Hepatic stellate cell (primary cell): ENCODE data around the gene KLF6.
"Not testable (repeated sequence)": the region's sequence is repeated elsewhere in the genome, so short reads cannot be mapped to it uniquely, and the experiment has no call there.

ENCODE experiments used
- DNase-seq: peaks from one replicate; pipeline ENCODE4 v3.0.0; 2011; ENCODE audit warnings: low spot score

KLF6 gene

GRCh38 chr10:3757250-3757637 is 27.8 kb downstream of the KLF6 start:
- no peak for DNase-seq

GRCh38 chr10:3756360-3756740 is 28.7 kb downstream of the KLF6 start:
- no peak for DNase-seq

DNA sequence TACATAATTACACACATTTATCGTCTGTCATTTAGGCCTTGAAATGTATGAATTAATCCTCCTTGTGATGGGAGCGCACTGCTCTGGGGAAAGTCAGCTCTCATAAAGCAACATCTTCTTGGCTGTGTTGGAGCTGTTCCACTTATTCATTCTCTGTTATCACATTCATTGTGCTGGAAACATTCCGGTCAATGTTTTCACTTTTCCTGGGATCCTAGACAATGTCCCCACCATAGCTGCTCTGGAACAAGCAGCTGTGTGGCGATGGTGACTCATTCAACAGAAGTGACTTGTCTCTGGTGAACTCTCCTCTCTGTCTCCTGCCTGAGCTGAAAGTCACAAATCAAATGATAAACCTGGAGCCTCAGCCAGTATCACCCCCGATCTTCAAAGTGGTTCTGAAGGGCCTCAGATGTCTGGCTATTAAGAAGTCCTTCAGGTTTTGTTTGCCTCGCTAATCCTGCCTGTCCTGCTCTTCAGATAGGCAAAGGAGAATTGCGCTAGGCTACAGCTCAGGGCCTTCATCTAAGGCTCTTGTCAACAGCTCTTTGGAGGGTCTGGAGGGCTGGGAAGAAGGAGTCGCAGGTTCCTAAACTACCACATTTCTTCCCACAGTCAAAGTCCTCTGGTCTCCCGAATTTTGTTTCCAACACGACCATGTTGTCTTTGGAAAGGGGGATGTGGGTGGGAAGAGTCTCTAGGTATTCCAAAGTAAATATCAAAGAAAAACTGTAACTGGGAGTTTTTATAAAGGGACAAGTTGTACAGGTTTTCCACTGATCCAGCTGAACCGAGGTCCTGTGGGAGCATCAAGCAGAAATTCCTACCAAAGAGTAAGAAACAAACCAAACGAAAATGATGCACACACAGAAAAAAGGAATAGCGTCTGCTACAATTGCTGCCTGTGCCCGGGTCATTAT is 29.3 kb downstream of the KLF6 start:
- DNase-seq, result peak; percentile 76

DNA sequence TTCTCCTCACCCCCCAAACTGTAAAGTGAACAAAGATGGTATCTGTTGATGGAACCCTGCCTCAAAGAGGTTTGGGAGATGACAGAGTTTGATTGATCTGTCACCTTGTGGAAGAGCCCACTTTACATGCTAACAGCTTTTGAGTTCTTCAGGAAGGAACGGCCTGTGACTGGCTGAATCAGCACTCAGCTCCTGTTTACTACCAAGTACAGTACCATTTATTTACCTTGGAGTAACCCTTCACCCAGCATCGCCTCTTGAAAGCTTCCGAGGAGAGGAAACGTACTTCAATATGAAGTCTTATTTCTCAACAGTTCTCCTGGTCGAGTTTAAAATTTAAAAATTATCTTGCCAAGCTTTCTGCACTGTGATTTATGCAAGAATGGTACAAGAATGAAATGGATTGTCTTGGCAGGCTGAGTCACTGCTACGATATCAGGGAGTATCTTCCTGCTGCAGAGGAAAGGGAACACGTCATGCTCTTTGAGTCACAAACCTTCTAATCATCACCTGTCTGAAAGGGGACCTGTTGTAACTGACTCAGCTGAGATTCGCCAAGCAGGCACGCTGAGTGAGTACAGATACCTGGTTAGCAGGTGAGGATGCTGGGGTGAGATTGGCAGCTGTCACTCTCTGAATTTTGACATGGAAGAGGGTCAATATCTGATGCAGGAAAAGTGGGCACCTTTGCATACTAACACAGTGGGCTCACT is 30.1 kb downstream of the KLF6 start:
- peak; percentile 70 for DNase-seq

DNA sequence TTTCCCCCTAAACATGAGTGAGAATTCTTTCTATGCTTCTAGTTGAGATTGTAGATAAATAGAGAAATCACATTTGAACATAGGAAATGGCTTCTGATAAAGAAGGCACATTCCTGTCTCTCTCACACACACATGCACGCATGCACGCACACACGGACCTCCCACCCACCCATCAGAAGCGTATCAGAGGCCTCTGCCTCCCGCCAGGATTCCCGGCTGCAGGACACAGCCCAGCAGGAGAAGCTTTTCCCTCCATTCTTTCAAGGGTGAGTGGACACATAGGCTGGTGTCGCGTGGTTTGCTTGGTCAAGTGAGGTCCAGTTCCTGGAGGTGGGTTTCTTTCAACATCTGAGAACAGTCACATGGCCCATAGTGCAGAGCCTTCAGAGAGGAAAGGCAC is 34.2 kb downstream of the KLF6 start:
- DNase-seq, result no peak

- peak; percentile 27 for DNase-seq
Observed at GRCh38 chr10:3750006-3750816, 34.8 kb downstream of the KLF6 start.

DNA sequence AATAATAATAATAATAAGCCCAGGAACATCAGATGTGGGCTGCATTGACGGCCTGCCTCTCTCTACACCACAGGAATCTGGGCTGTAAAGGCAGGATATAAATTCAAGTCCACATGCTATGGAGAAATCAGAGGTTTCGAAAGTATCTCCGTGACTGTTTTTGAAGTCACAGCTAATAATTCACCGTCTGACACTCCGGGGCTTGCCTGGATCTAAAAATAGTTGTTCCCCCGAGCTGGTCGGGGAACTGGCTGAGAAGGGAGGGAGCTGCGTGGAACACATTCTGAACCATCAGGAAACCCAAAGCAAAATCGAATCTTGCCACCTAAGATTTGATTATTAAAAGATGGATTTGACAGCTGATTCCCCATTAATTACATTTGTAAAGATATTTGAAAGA is 35.4 kb downstream of the KLF6 start:
- peak; percentile 54 for DNase-seq

- DNase-seq, result no peak
Observed at GRCh38 chr10:3749011-3749410, 36.0 kb downstream of the KLF6 start.

GRCh38 chr10:3748484-3748883 is 36.5 kb downstream of the KLF6 start:
- no peak for DNase-seq

DNA sequence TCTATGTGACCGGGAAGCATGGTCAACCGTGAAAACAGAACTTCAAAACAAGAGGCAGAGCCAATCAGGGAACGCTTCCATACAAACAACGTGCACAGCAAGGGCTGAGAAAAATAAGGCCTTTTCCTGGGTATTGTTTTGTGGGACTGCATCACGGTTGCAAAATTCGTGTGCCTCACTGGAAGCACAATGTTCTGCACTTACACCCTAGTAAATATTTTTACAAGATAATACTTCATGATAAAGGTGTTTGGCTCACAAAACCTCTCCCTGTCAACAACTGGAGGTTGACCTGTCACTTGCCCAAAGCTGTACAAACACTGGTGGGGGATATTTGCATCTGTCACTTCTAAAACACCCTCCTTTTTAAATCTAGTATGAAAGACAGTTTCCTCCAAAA is 37.0 kb downstream of the KLF6 start:
- no peak for DNase-seq

DNA sequence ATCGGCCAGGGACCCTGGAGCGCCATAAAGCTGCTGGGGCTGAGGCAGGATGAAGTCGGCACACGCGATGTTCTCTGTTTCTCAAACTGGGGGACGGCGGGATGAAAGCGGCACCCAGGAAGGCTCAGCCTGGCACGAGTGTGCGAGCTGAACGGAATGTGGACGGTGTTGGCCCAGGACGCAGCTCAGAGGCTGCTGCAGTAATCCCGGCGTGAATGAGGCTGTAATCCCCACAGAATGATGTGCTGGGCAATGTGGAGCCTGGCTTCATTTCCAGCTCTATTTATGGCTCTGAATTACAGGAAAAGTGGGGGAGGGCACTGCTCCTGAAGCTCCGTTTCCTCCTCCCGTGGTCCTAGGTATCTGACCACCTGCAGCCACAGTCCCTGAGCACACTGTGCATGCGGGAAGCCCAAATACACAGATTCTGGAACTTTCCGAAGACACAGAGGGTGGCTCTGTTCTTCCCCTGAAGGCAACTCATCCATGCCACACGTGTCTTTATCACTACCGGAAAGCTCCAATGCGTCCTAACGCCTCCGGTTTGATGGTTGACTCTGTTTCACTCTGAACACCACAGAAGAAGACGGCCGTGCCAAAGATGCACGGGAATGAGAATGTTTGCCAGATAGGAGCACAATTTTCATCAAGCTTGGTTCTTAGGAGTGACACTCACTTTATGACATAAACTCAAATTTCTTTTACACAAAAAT is 37.6 kb downstream of the KLF6 start:
- no peak for DNase-seq

DNA sequence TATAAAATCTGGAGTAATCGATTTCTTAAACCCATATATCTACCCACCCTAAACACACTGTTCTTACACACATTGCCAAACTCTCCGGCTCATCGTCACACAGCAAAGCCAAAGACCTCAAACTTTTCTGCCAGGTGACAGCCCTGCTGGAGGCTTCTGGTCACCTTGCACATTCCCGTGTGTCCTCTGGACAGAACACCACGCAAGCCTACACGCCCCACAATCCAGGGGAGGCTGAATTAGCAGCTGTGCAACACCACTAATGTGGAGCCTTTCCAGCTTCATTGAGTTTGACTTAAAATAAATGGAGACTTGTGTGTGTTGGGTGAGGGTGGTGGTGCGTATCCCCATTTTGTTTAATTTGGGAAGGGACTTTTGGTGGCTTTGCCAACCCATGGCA is 38.4 kb downstream of the KLF6 start:
- no peak for DNase-seq

GRCh38 chr10:3745521-3745920 is 39.5 kb downstream of the KLF6 start:
- no peak for DNase-seq

- no peak for DNase-seq
Observed at GRCh38 chr10:3741688-3742461, 43.1 kb downstream of the KLF6 start.

GRCh38 chr10:3740157-3740871 is 44.7 kb downstream of the KLF6 start:
- DNase-seq, result no peak

DNA sequence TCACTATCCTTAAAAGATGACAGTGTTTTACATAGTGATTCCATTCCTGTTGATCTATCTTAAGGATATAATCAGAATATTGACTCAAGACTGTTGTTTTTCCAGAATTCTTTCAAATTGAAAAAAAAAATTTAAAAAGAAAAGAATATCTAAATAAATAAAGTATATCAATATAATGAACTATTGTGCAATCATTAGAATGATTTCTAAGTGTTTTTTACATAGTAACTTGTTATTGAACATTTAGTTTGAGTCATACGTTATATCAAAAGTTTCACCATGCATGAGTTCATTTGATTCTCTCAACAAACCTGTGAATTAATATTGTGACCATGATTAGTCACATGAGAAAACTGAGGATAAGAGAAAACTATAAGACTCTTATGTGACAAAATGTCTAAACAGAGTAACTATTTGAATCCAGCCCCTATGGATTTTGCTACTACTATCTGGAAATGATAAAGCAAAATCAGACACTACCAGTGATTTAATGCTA is 46.1 kb downstream of the KLF6 start:
- no peak for DNase-seq

GRCh38 chr10:3737864-3738263 is 47.1 kb downstream of the KLF6 start:
- DNase-seq, result no peak

GRCh38 chr10:3735175-3735574 is 49.8 kb downstream of the KLF6 start:
- DNase-seq, result no peak

- DNase-seq, result no peak
Observed at GRCh38 chr10:3734111-3734510, 50.9 kb downstream of the KLF6 start.

- not testable (repeated sequence) for DNase-seq
Observed at GRCh38 chr10:3732183-3732582, 52.8 kb downstream of the KLF6 start.
